GM21515 (cell line): ENCODE results near the gene RAD54L2.
"Not testable (repeated sequence)": the region's sequence is repeated elsewhere in the genome, so short reads cannot be mapped to it uniquely, and the experiment has no call there.

ENCODE experiments used
- ATAC-seq: cut with Tn5 transposase; IDR thresholded peaks from one replicate; pipeline ENCODE4 v1.9.1; 2021; ENCODE audit not compliant: unreplicated experiment

The RAD54L2 gene

GRCh38 chr3:51538459-51539290 lies at the start of gene RAD54L2:
TSS of gene RAD54L2 (plus strand) at chr3:51538719. CDS start at chr3:51590421, 51,702 bp downstream.
- ATAC-seq, result peak; percentile 84

GRCh38 chr3:51498876-51499738 lies 39.4 kb upstream of the RAD54L2 start:
- ATAC-seq, result peak; percentile 66

- ATAC-seq, result no peak
Measured at GRCh38 chr3:51500632-51501131, 37.8 kb upstream of the RAD54L2 start.

- no peak for ATAC-seq
Measured at GRCh38 chr3:51501833-51502561, 36.5 kb upstream of the RAD54L2 start.

GRCh38 chr3:51502562-51502910 lies 36.0 kb upstream of the RAD54L2 start:
- no peak for ATAC-seq

- ATAC-seq, result no peak
Measured at GRCh38 chr3:51503007-51503406, 35.5 kb upstream of the RAD54L2 start.

GRCh38 chr3:51508255-51508654 lies 30.3 kb upstream of the RAD54L2 start:
- ATAC-seq, result no peak

- no peak for ATAC-seq
Measured at GRCh38 chr3:51510996-51511395, 27.5 kb upstream of the RAD54L2 start.

- no peak for ATAC-seq
Measured at GRCh38 chr3:51514210-51514609, 24.3 kb upstream of the RAD54L2 start.

GRCh38 chr3:51519848-51520247 lies 18.7 kb upstream of the RAD54L2 start:
- no peak for ATAC-seq

- ATAC-seq, result not testable (repeated sequence)
Measured at GRCh38 chr3:51520906-51521730, 17.4 kb upstream of the RAD54L2 start.

GRCh38 chr3:51522273-51522962 lies 16.1 kb upstream of the RAD54L2 start:
- ATAC-seq, result no peak

- not testable (repeated sequence) for ATAC-seq
Measured at GRCh38 chr3:51524874-51525273, 13.6 kb upstream of the RAD54L2 start.

- no peak for ATAC-seq
Measured at GRCh38 chr3:51530485-51530884, 8.0 kb upstream of the RAD54L2 start.

- no peak for ATAC-seq
Measured at GRCh38 chr3:51535146-51536019, 3.1 kb upstream of the RAD54L2 start.

GRCh38 chr3:51537631-51538030 lies 888 bp upstream of the RAD54L2 start:
- not testable (repeated sequence) for ATAC-seq

- peak; percentile 3 for ATAC-seq
Measured at GRCh38 chr3:51538115-51538458, 432 bp upstream of the RAD54L2 start.

GRCh38 chr3:51539291-51539941 lies 897 bp downstream of the RAD54L2 start:
- peak; percentile 30 for ATAC-seq
